HepG2 (cell line): ENCODE measurements around the gene CTRB2. TPM values are rescaled to one million over a fixed set of nuclear protein-coding genes. Genes with fewer than 3 reads are reported as not detected.

Experiments
- AGO1 ChIP-seq: fragments of 200-400 bp; formaldehyde crosslinking; IDR thresholded peaks from 2 replicates; pipeline ENCODE4 v1.6.1; 2017; ENCODE audit warnings: mild to moderate bottlenecking, low read depth, low read length, moderate library complexity; ENCODE audit not compliant: poor library complexity, severe bottlenecking
- AGO2 ChIP-seq: fragments of 200-400 bp; formaldehyde crosslinking; optimal IDR thresholded peaks from 2 replicates; pipeline ENCODE3; 2017; ENCODE audit warnings: mild to moderate bottlenecking, low read depth, low read length, moderate library complexity
- HOXA5 ChIP-seq: sonication (generic); formaldehyde crosslinking; IDR thresholded peaks from 2 replicates; pipeline ENCODE4 v1.4.0; 2020; ENCODE audit warnings: missing genetic modification reagents
- JUN ChIP-seq: sonication (generic); formaldehyde crosslinking; IDR thresholded peaks from 2 replicates; pipeline ENCODE4 v1.4.0; 2020; ENCODE audit warnings: mild to moderate bottlenecking, missing genetic modification reagents
- MIER3 ChIP-seq: IDR thresholded peaks from 2 replicates; pipeline ENCODE4 v1.6.1; 2016; ENCODE audit warnings: missing compliant biosample characterization, borderline replicate concordance
- POLR2AphosphoS5 ChIP-seq: IDR thresholded peaks from 2 replicates; pipeline ENCODE4 v1.6.1; 2012; ENCODE audit warnings: low read depth, low read length
- RAD21 ChIP-seq: fragments of 450-650 bp; formaldehyde crosslinking; IDR thresholded peaks from 2 replicates; pipeline ENCODE4 v1.5.0; 2020; ENCODE audit warnings: mild to moderate bottlenecking
- RBFOX2 ChIP-seq: fragments of 200-400 bp; formaldehyde crosslinking; IDR thresholded peaks from 2 replicates; pipeline ENCODE4 v1.6.1; 2017; ENCODE audit warnings: low read depth, mild to moderate bottlenecking, low read length
- SOX6 ChIP-seq, 2 experiments: fragments of 450-650 bp in 1 of 2; sonication (generic) in 1 of 2; formaldehyde crosslinking in 1 of 2; IDR thresholded peaks; 2 replicates each; pipeline versions ENCODE4 v1.4.0 to v1.6.1; 2017 to 2020; ENCODE audit warnings: antibody characterized with exemption in 1 of 2, mild to moderate bottlenecking in 1 of 2, missing genetic modification reagents in 1 of 2
- SP4 ChIP-seq: sonication (generic); formaldehyde crosslinking; IDR thresholded peaks from 2 replicates; pipeline ENCODE4 v1.8.1; 2023; ENCODE audit warnings: mild to moderate bottlenecking, missing genetic modification reagents
- TEAD2 ChIP-seq: sonication (generic); formaldehyde crosslinking; IDR thresholded peaks from 2 replicates; pipeline ENCODE4 v1.9.0; 2021; ENCODE audit warnings: missing genetic modification reagents
- YY1 ChIP-seq: IDR thresholded peaks from 2 replicates; pipeline ENCODE4 v1.6.1; 2011; ENCODE audit warnings: low read length, low read depth, moderate library complexity, mild to moderate bottlenecking; ENCODE audit not compliant: insufficient read depth, insufficient replicate concordance
- ZC3H13 ChIP-seq: sonication (generic); formaldehyde crosslinking; IDR thresholded peaks from 2 replicates; pipeline ENCODE4 v1.8.1; 2023; ENCODE audit warnings: mild to moderate bottlenecking, missing genetic modification reagents, moderate library complexity
- ZNF3 ChIP-seq: IDR thresholded peaks from 2 replicates; pipeline ENCODE4 v1.7.0; 2017; ENCODE audit warnings: inconsistent platforms
- ZNF329 ChIP-seq: sonication (generic); formaldehyde crosslinking; IDR thresholded peaks from 2 replicates; pipeline ENCODE4 v1.9.0; 2021; ENCODE audit warnings: low read depth, mild to moderate bottlenecking, missing genetic modification reagents
- ZNF570 ChIP-seq: sonication (generic); formaldehyde crosslinking; IDR thresholded peaks from 2 replicates; pipeline ENCODE4 v1.4.0; 2020; ENCODE audit warnings: mild to moderate bottlenecking, missing genetic modification reagents, borderline replicate concordance
- ZSCAN31 ChIP-seq: sonication (generic); formaldehyde crosslinking; IDR thresholded peaks from 2 replicates; pipeline ENCODE4 v1.5.0; 2020; ENCODE audit warnings: low read depth, mild to moderate bottlenecking, missing genetic modification reagents
- polyA plus RNA-seq, 8 experiments: library from polyadenylated mRNA; depleted of rRNA in 3 of 8; stranded (reverse) in 7 of 8; unstranded in 1 of 8; fragments of >200 nt; fragmentation: Illumina TruSeq in 4 of 8; extraction: Trizol in 4 of 8; gene quantifications; 2 replicates each; pipeline versions ENCODE4 v1.2.1 to v1.2.3, GENCODE V29; 2011 to 2016; ENCODE audit warnings: low read depth in 4 of 8, missing spikeins in 1 of 8, mixed read lengths in 1 of 8; ENCODE audit not compliant: insufficient read depth in 1 of 8
- total RNA-seq, 5 experiments: library from RNA; depleted of rRNA; stranded (reverse); fragments of >200 nt; fragmentation: Illumina TruSeq; extraction: Trizol; gene quantifications; 2 replicates each; pipeline ENCODE4 v1.2.3, GENCODE V29; 2016; ENCODE audit warnings: low read depth in 1 of 5
- TF ChIP-seq, protein P1 (sequence below): sonication (generic); formaldehyde crosslinking; IDR thresholded peaks from 2 replicates; pipeline ENCODE4 v1.8.1; 2023; ENCODE audit warnings: mild to moderate bottlenecking, missing genetic modification reagents
- TF ChIP-seq, protein P2 (sequence below): sonication (generic); formaldehyde crosslinking; IDR thresholded peaks from 2 replicates; pipeline ENCODE4 v1.5.1; 2020; ENCODE audit warnings: mild to moderate bottlenecking, missing genetic modification reagents, moderate library complexity
- TF ChIP-seq, protein P3 (sequence below): sonication (generic); formaldehyde crosslinking; conservative IDR thresholded peaks from 2 replicates; pipeline ENCODE4 v1.4.0; 2020; ENCODE audit warnings: mild to moderate bottlenecking, missing genetic modification reagents, moderate library complexity
- TF ChIP-seq, protein P4 (sequence below): sonication (generic); formaldehyde crosslinking; conservative IDR thresholded peaks from 2 replicates; pipeline ENCODE4 v1.4.0; 2020; ENCODE audit warnings: missing genetic modification reagents

The CTRB2 gene
- total and polyA plus RNA-seq, 2 of the 13 experiments (the other 11 are each of a cell fraction or from before 2014, with no cell fraction given) = 0.13 TPM; not detected in 1

DNA sequence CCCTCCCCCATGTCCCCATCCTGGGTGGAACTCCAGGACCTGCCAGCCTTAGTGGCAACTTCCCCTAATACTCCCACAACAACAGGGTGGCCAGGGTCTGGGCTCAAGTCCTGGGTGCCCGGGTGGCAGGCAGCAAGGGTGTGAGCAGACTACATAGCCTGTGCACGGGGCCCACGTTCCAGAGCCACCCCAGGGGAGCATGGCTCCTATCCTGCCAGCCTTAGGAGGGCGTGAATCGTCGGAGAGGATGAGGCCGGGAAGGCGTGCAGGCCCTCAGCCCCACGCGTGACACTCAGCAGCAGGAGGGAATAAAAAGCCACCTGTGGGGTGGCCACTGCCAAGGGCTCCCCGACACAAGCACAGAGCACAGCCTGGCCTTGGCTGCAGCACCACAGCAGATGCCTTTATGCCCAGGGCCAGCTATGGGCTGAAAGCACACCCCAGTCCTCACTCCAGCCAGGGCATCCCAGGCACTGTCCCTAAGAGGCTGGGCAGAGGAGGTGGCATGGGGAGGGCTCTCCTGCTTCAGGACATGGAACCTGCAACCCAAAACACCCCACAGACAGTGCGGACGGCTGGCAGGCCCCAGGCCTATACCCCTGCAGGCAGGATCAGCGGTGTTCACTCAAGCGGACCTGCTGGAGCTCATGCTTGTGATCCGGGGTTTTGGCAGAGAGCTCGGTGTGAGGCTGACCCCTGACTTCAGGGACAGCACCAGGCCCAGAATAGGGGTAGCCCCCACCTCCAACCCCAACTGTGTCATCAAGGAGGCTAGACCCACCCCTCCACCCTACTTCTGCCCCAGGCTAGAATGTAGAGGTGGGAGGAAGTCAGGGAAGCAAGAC, 41.8 kb upstream of the CTRB2 start (continued):
- TF ChIP-seq, protein P1, sequence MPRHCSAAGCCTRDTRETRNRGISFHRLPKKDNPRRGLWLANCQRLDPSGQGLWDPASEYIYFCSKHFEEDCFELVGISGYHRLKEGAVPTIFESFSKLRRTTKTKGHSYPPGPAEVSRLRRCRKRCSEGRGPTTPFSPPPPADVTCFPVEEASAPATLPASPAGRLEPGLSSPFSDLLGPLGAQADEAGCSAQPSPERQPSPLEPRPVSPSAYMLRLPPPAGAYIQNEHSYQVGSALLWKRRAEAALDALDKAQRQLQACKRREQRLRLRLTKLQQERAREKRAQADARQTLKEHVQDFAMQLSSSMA (CRISPR knock-in tag) = no peak
- TF ChIP-seq, protein P2, sequence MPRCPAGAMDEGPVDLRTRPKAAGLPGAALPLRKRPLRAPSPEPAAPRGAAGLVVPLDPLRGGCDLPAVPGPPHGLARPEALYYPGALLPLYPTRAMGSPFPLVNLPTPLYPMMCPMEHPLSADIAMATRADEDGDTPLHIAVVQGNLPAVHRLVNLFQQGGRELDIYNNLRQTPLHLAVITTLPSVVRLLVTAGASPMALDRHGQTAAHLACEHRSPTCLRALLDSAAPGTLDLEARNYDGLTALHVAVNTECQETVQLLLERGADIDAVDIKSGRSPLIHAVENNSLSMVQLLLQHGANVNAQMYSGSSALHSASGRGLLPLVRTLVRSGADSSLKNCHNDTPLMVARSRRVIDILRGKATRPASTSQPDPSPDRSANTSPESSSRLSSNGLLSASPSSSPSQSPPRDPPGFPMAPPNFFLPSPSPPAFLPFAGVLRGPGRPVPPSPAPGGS (CRISPR knock-in tag) = no peak
- TF ChIP-seq ZNF3 (CRISPR knock-in tag) = no peak
- TF ChIP-seq AGO1 = peak; percentile 64
- TF ChIP-seq MIER3 (CRISPR knock-in tag) = no peak
- peak; percentile 65; the same call in 1 of the 2 replicates for TF ChIP-seq RBFOX2
- no peak for TF ChIP-seq JUN (CRISPR knock-in tag)
- no peak for TF ChIP-seq SOX6 (IDR thresholded peaks at IDR 0.05)
- TF ChIP-seq SOX6 (CRISPR knock-in tag; IDR thresholded peaks at IDR 0.05) = no peak
- 0 out of 2 replicates have a peak, but pooled peaks have one; percentile 38 for TF ChIP-seq ZC3H13 (CRISPR knock-in tag)
- TF ChIP-seq, protein P3, sequence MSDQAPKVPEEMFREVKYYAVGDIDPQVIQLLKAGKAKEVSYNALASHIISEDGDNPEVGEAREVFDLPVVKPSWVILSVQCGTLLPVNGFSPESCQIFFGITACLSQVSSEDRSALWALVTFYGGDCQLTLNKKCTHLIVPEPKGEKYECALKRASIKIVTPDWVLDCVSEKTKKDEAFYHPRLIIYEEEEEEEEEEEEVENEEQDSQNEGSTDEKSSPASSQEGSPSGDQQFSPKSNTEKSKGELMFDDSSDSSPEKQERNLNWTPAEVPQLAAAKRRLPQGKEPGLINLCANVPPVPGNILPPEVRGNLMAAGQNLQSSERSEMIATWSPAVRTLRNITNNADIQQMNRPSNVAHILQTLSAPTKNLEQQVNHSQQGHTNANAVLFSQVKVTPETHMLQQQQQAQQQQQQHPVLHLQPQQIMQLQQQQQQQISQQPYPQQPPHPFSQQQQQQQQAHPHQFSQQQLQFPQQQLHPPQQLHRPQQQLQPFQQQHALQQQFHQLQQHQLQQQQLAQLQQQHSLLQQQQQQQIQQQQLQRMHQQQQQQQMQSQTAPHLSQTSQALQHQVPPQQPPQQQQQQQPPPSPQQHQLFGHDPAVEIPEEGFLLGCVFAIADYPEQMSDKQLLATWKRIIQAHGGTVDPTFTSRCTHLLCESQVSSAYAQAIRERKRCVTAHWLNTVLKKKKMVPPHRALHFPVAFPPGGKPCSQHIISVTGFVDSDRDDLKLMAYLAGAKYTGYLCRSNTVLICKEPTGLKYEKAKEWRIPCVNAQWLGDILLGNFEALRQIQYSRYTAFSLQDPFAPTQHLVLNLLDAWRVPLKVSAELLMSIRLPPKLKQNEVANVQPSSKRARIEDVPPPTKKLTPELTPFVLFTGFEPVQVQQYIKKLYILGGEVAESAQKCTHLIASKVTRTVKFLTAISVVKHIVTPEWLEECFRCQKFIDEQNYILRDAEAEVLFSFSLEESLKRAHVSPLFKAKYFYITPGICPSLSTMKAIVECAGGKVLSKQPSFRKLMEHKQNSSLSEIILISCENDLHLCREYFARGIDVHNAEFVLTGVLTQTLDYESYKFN (CRISPR knock-in tag) = no peak
- peak; percentile 97 for TF ChIP-seq AGO2
- no peak for TF ChIP-seq TEAD2 (CRISPR knock-in tag)
- TF ChIP-seq HOXA5 (CRISPR knock-in tag) = no peak
- TF ChIP-seq, protein P4, sequence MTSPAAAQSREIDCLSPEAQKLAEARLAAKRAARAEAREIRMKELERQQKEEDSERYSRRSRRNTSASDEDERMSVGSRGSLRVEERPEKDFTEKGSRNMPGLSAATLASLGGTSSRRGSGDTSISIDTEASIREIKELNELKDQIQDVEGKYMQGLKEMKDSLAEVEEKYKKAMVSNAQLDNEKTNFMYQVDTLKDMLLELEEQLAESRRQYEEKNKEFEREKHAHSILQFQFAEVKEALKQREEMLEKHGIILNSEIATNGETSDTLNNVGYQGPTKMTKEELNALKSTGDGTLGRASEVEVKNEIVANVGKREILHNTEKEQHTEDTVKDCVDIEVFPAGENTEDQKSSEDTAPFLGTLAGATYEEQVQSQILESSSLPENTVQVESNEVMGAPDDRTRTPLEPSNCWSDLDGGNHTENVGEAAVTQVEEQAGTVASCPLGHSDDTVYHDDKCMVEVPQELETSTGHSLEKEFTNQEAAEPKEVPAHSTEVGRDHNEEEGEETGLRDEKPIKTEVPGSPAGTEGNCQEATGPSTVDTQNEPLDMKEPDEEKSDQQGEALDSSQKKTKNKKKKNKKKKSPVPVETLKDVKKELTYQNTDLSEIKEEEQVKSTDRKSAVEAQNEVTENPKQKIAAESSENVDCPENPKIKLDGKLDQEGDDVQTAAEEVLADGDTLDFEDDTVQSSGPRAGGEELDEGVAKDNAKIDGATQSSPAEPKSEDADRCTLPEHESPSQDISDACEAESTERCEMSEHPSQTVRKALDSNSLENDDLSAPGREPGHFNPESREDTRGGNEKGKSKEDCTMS = no peak
- no peak for TF ChIP-seq ZSCAN31
- no peak for TF ChIP-seq POLR2AphosphoS5
- peak; percentile 16; the same call in 1 of the 2 replicates for TF ChIP-seq SP4
- TF ChIP-seq ZNF570 (CRISPR knock-in tag) = no peak
- TF ChIP-seq YY1 = no peak
- no peak for TF ChIP-seq RAD21 (CRISPR knock-in tag)
- TF ChIP-seq ZNF329 (CRISPR knock-in tag) = 0 out of 2 replicates have a peak, but pooled peaks have one; percentile 6
